Measurements from ENCODE around the gene PFN4. TPM values are rescaled to one million over a fixed set of nuclear protein-coding genes. Genes with fewer than 3 reads are reported as not detected.
"Not testable (repeated sequence)": the region's sequence is repeated elsewhere in the genome, so short reads cannot be mapped to it uniquely, and the experiment has no call there.

PFN4 gene
- total RNA-seq, 6 experiments from 2014 or later, result 0.22 to 0.66 (median 0.30) TPM; not detected in 2

DNA sequence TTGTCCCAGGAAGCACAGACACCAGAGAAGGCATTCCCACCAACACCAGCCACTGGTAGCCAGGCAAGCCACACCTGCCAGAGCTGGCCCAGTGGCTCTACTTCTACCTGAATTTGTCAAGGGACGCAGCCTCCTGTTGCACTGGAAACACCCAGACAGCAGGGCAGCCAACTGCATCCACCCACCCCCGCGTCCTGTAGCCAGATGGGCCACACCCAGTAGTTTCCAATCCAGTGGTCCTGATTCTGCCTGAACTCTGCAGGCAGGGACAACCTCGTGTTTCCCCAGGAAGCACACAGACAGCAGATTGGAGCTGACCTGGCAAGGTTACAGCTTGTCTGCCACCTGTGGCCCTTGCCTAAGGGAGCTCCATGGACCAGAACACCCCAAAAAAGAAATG is 18.2 kb downstream of the PFN4 start:
- TF ChIP-seq, protein P1, sequence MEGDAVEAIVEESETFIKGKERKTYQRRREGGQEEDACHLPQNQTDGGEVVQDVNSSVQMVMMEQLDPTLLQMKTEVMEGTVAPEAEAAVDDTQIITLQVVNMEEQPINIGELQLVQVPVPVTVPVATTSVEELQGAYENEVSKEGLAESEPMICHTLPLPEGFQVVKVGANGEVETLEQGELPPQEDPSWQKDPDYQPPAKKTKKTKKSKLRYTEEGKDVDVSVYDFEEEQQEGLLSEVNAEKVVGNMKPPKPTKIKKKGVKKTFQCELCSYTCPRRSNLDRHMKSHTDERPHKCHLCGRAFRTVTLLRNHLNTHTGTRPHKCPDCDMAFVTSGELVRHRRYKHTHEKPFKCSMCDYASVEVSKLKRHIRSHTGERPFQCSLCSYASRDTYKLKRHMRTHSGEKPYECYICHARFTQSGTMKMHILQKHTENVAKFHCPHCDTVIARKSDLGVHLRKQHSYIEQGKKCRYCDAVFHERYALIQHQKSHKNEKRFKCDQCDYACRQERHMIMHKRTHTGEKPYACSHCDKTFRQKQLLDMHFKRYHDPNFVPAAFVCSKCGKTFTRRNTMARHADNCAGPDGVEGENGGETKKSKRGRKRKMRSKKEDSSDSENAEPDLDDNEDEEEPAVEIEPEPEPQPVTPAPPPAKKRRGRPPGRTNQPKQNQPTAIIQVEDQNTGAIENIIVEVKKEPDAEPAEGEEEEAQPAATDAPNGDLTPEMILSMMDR (IDR thresholded peaks at IDR 0.05), result no peak
- Histone ChIP-seq H3K27ac (no peak overlapping the region), H3K27me3 (no peaks in the 10 kb centered on the region), H3K4me1 (peaks cover 0 to 3% (median 0%) of the 10 kb centered on the region in 4 donors), H3K36me3 (no peaks in the 10 kb centered on the region), H3K4me3 (no peak overlapping the region), H3K9me3 (no peaks in the 10 kb centered on the region)
- no peak for DNase-seq
- no peak for ATAC-seq
- WGBS (ENCODE audit: insufficient coverage, low coverage, low lambda C conversion rate, missing lambda C conversion rate), result 71% methylated on average over 1 of the region's 4 CpGs
- intact Hi-C loops (cut with DNase I), result no loop called here

DNA sequence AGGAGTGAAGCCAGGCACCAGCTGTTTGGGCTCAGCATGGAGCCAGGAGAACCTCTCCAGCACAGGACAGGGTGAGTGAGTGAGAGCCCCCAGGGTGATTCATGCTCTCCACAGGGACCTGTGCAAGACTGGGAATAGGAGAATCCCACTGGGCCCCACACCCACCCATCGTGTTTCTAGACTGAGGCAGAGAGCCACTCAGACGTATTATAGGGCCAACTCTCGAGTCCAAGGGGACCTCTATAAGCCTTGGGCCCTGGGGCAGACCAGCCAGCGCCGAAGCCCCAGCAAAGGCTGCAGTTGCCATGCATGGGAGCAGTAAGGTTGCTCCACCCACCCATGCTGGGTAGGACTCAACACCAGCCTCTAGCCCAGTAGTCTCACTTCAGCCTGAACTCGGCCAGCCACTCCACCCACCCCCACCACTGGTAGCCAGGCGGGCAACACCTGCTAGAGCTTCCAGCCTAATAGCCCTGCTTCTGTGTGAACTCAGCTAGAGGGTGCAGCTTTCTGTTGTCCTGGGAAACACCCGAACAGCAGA is 19.0 kb downstream of the PFN4 start:
- ATAC-seq (peak in 1 of 4 donors; percentile 29), DNase-seq (no peak)
- no peaks in the 10 kb centered on the region for H3K36me3 ChIP-seq
- intact Hi-C loops (cut with DNase I), result no loop called here
- H3K4me1 ChIP-seq, result peaks cover 0 to 3% (median 0%) of the 10 kb centered on the region in 4 donors
- 92% methylated on average over 2 of the region's 8 CpGs for WGBS (ENCODE audit: insufficient coverage, low coverage, low lambda C conversion rate, missing lambda C conversion rate)
- no peak overlapping the region for H3K4me3 ChIP-seq
- H3K27ac ChIP-seq, result no peak overlapping the region
- no peaks in the 10 kb centered on the region for H3K9me3 ChIP-seq
- TF ChIP-seq POLR2A (IDR thresholded peaks at IDR 0.05), result no peak
- TF ChIP-seq, protein P1 (IDR thresholded peaks at IDR 0.05), result no peak
- H3K27me3 ChIP-seq, result no peaks in the 10 kb centered on the region

DNA sequence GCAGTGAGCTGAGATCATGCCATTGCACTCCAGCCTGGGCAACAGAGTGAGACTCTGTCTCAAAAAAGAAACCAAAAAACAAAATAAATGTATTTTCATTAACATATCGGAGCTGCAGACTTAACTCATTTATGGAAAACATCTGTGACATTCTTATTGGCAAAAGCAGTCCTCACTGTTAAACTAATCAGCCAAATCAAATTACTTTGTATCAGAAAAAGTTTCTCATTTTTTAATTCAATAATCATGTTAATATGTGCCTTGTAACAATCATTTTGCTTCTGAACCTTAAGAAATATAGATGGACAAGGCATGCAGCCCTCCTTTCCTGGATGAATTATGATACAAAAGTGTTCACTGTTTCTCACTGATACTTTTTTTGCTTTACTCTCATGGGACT is 20.5 kb downstream of the PFN4 start:
- WGBS (ENCODE audit: insufficient coverage, low coverage, low lambda C conversion rate, missing lambda C conversion rate), result 100% methylated on average over 1 of the region's 1 CpG
- H3K36me3 ChIP-seq, result no peaks in the 10 kb centered on the region
- intact Hi-C loops (cut with DNase I), result no loop called here
- no peaks in the 10 kb centered on the region for H3K4me1 ChIP-seq
- TF ChIP-seq, protein P1 (IDR thresholded peaks at IDR 0.05), result no peak
- no peak for TF ChIP-seq POLR2A (IDR thresholded peaks at IDR 0.05)
- no peaks in the 10 kb centered on the region for H3K27me3 ChIP-seq
- H3K4me3 ChIP-seq, result no peak overlapping the region
- ATAC-seq (no peak), DNase-seq (no peak)
- H3K9me3 ChIP-seq, result no peaks in the 10 kb centered on the region
- no peak overlapping the region for H3K27ac ChIP-seq

DNA sequence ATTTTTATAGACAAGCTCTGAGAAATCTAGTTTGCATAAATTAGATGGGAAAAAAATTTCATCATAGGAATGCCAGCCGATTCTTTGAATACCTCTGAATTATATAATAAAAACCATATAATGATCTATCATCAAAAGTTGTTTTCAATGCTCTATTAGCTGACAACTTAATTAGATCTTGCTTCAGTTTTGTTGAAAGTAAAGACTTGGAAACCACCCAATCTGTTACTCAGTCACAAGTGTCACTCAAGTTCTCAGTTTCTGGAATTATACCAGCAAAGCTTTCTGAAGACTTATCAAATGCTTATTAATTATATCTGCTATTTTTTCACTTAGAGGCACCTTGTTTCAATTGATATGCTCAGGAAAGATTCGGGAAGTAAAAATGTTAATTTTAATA is 21.1 kb downstream of the PFN4 start:
- Histone ChIP-seq H3K4me1 (no peaks in the 10 kb centered on the region), H3K9me3 (no peaks in the 10 kb centered on the region), H3K27ac (no peak overlapping the region), H3K4me3 (no peak overlapping the region), H3K27me3 (no peaks in the 10 kb centered on the region), H3K36me3 (no peaks in the 10 kb centered on the region)
- 95% methylated on average over 2 of the region's 2 CpGs for WGBS (ENCODE audit: insufficient coverage, low coverage, low lambda C conversion rate, missing lambda C conversion rate)
- ATAC-seq (no peak), DNase-seq (no peak)
- intact Hi-C loops (cut with DNase I), result no loop called here
- no peak for TF ChIP-seq POLR2A (IDR thresholded peaks at IDR 0.05)
- TF ChIP-seq, protein P1 (IDR thresholded peaks at IDR 0.05), result no peak

DNA sequence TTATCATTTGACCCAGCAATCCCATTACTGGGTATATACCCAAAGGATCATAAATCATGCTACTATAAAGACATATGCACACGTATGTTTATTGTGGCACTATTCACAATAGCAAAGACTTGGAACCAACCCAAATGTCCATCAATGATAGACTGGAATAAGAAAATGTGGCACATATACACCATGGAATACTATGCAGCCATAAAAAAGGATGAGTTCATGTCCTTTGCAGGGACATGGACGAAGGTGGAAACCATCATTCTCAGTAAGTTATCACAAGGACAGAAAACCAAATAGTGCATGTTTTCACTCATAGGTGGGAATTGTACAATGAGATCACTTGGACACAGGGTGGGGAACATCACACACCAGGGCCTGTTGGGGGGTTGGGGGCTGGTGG is 22.4 kb downstream of the PFN4 start:
- H3K27me3 ChIP-seq; intact Hi-C loops (cut with DNase I); H3K4me3 ChIP-seq; DNase-seq; ATAC-seq; H3K27ac ChIP-seq; H3K4me1 ChIP-seq; H3K9me3 ChIP-seq; H3K36me3 ChIP-seq: not testable (repeated sequence)
- WGBS (ENCODE audit: insufficient coverage, low coverage, low lambda C conversion rate, missing lambda C conversion rate), result 71% methylated on average over 2 of the region's 2 CpGs

DNA sequence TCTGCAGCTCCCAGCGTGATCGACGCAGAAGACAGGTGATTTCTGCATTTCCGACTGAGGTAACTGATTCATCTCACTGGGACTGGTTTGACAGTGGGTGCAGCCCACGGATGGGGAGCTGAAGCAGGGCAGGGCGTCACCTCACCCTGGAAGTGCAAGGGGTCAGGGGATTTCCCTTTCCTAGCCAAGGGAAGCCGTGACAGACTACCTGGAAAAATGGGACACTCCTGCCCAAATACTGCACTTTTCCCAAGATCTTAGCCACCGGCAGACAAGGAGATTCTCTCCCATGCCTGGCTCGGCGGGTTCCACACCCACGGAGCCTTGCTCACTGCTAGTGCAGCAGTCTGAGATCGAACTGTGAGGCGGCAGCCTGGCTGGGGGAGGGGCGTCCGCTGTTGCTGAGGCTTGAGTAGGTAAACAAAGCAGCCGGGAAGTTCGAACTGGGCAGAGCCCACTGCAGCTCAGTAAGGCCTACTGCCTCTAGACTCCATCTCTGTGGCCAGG is 27.9 kb downstream of the PFN4 start:
- H3K4me3 ChIP-seq; H3K27me3 ChIP-seq; DNase-seq; H3K27ac ChIP-seq; H3K36me3 ChIP-seq; ATAC-seq; intact Hi-C loops (cut with DNase I); H3K4me1 ChIP-seq; H3K9me3 ChIP-seq: not testable (repeated sequence)
- WGBS (ENCODE audit: insufficient coverage, low coverage, low lambda C conversion rate, missing lambda C conversion rate), result 90% methylated on average over 4 of the region's 17 CpGs

DNA sequence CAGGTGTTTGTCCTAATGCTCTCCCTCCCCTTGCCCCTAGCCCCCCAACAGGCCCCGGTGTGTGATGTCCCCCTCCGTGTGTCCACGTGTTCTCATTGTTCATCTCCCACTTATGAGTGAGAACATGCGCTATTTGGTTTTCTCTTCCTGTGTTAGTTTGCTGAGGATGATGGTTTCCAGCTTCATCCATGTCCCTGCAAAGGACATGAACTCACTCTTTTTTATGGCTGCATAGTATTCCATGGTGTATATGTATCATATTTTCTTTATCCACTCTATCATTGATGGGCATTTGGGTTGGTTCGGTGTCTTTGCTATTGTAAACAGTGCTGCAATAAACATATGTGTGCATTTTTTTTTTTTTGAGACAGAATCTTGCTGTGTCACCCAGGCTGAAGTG is 29.9 kb downstream of the PFN4 start:
- ATAC-seq; H3K4me1 ChIP-seq; H3K36me3 ChIP-seq; H3K9me3 ChIP-seq; H3K27ac ChIP-seq; H3K27me3 ChIP-seq; DNase-seq; intact Hi-C loops (cut with DNase I); H3K4me3 ChIP-seq: not testable (repeated sequence)
- WGBS (ENCODE audit: insufficient coverage, low coverage, low lambda C conversion rate, missing lambda C conversion rate), result 97% methylated on average over 5 of the region's 5 CpGs
